Urinary bladder (tissue), 4 donors: ENCODE data around the gene STBD1. TPM values are rescaled to one million over a fixed set of nuclear protein-coding genes. Genes with fewer than 3 reads are reported as not detected.
A peak's percentile ranks its signal among the peaks of the same experiment; 100 is the strongest.
"Not testable (repeated sequence)": the region's sequence is repeated elsewhere in the genome, so short reads cannot be mapped to it uniquely, and the experiment has no call there.

Experiments
- DNase-seq: peaks from one replicate; pipeline ENCODE4 v3.0.0-alpha.2; 2015; ENCODE audit errors: extremely low spot score
- H3K27ac ChIP-seq: one replicate; pipeline ENCODE4 v1.5.1; 2013; ENCODE audit warnings: low read depth, mild to moderate bottlenecking, moderate library complexity
- H3K36me3 ChIP-seq: one replicate; pipeline ENCODE4 v1.6.1; 2013; ENCODE audit warnings: mild to moderate bottlenecking, moderate library complexity; ENCODE audit not compliant: insufficient read depth
- H3K4me1 ChIP-seq: one replicate; pipeline ENCODE4 v1.6.1; 2013; ENCODE audit warnings: mild to moderate bottlenecking, moderate library complexity; ENCODE audit not compliant: insufficient read depth
- H3K4me3 ChIP-seq: one replicate; pipeline ENCODE4 v1.5.1; 2013; ENCODE audit warnings: low read depth, low read length
- WGBS: extraction: QIAGEN DNeasy Blood & Tissue Kit; methylation state at CpG from one replicate; pipeline ENCODE4 v1.1.7; 2013; 5-methylcytosine and 5-hydroxymethylcytosine counted together
- polyA plus RNA-seq: library from polyadenylated mRNA; stranded (reverse); fragments of 200-250 nt; gene quantifications from one replicate; pipeline ENCODE4 v1.2.3, GENCODE V29; 2013
- total RNA-seq: library from RNA; depleted of rRNA; stranded (reverse); fragments of >200 nt; gene quantifications from one replicate; pipeline ENCODE4 v1.2.3, GENCODE V29; 2014
- donor health status: healthy with polysubstance abuse.
- donor health status: healthy.

The STBD1 gene
- total and polyA plus RNA-seq, 2 donors, result 9.1 to 22.5 TPM

DNA sequence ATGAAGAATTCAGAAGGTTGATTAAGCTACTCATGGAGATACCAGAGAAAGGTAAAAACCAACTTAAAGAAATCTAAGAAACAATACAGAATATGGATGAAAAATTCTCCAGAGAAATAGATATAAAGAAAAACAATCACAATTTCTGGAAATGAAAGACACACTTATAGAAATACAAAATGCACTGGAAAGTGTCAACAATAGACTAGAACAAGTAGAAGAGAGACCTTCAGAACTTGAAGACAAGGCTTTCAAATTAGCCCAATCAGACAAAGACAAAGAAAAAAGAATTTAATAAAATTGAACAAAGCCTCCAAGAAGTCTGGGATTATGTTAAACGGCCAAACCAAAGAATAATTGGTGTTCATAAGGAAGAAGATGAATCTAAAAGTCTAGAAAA lies 9.6 kb downstream of the STBD1 start:
- WGBS, result 93% methylated on average over 1 of the region's 1 CpG

DNA sequence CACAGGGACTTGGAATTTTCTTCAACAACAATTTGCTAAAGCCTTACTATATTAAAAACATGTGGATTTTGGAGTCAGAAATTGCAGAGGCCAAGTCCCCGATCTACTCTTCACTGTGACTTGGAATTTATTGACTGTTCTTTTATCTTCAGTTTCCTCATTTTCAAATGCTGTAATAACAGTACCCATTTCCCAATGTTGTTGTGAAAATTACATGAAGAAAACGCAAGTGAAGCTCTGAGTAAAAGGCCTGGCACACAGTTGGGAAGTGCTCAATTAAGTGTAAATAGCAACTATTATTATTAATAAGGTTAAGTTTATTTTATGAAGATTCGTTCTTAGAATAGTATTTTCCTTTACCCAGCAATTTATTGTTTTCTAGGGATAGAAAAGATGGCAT lies 15.7 kb downstream of the STBD1 start:
- WGBS, result 62% methylated on average over 3 of the region's 3 CpGs
- Histone ChIP-seq H3K27ac (no peak overlapping the region), H3K36me3 (no peaks in the 10 kb centered on the region), H3K4me3 (no peak overlapping the region), H3K4me1 (no peaks in the 10 kb centered on the region)
- DNase-seq, result no peak

More for the DNA sequence above, 9.6 kb downstream of the STBD1 start:
- DNase-seq, result no peak
- H3K4me3 ChIP-seq, result no peak overlapping the region
- peaks cover 2% of the 10 kb centered on the region for H3K36me3 ChIP-seq
- H3K27ac ChIP-seq, result no peak overlapping the region
- H3K4me1 ChIP-seq, result no peaks in the 10 kb centered on the region

DNA sequence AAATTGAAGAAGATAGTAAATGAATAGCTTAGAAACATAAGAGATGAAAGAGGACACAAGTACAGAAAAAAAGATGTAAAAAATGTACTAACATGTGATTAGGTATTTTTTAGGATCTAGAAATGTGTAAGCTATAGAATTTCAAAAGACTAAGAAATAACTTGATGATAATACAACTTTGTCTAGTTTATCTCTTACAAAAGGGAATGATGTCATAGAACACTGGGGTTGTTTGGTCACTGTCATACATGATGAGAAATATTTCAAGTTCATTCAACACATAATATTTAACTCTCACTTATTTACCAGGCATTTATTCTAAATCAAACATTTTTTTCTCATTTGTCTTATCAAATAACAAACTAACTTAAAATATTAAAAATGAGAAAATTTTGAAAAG lies 18.5 kb downstream of the STBD1 start:
- no peak for DNase-seq
- H3K36me3 ChIP-seq, result no peaks in the 10 kb centered on the region
- H3K27ac ChIP-seq, result no peak overlapping the region
- H3K4me1 ChIP-seq, result no peaks in the 10 kb centered on the region
- no peak overlapping the region for H3K4me3 ChIP-seq

DNA sequence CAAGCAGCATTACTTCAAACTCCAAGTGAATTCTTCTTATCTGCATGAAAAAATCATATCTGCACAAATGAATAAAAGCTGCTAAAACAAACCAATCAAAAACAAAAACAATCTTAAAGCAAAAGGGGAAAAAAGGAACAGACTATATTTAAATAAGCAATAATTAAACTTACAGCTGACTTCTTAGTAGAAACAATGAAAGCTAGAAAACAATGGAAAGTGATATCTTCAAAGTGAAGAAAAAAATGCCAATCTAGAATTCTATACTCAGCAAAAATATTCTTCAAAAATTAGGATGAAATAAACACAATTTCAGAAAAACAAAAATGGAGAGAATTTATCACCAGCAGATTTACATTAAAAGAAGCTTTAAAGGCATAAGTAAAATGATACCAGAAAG lies 20.0 kb downstream of the STBD1 start:
- Histone ChIP-seq H3K36me3 (no peaks in the 10 kb centered on the region), H3K27ac (no peak overlapping the region), H3K4me1 (no peaks in the 10 kb centered on the region), H3K4me3 (no peak overlapping the region)
- DNase-seq, result no peak

DNA sequence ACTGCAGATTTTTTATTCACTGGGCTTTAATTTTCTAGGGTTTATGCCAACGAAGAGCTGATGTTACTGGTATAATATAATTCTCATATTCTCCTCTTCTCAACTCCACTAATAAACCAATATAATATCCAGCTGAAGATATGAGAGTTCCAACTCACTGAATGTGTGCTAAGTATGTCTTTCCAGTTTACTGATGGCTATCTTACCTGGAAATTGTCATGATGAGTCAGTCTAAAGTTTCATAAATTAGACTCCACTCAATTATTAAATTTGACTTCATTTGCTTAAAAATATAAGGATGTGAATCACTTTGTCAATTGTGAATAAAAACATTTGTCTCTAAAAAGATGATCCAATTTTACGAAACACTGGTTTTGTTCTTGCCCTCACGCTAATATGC lies 28.4 kb downstream of the STBD1 start:
- no peaks in the 10 kb centered on the region for H3K4me1 ChIP-seq
- 75% methylated on average over 3 of the region's 3 CpGs for WGBS
- no peak overlapping the region for H3K4me3 ChIP-seq
- no peak for DNase-seq
- no peak overlapping the region for H3K27ac ChIP-seq
- H3K36me3 ChIP-seq, result no peaks in the 10 kb centered on the region

DNA sequence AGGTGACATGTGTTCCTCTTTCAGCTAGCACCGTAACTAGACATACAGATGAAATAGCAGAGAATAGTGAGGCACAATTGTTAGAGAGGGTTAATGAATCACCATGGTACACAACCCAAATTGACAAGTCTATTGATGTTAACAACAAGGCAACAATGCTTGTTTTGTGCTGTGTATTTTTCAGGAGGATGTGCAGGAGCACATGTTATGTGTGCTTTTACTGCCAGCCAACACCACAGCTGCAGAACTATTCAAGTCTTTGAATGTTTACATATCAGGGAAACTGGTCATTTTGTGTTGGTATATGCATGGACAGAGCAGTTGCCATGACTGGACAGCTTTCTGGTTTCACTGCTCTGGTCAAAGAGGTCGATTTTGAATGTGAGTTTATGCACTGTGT lies 32.8 kb downstream of the STBD1 start:
- no peak for DNase-seq
- Histone ChIP-seq H3K27ac (no peak overlapping the region), H3K36me3 (no peaks in the 10 kb centered on the region), H3K4me3 (no peak overlapping the region), H3K4me1 (no peaks in the 10 kb centered on the region)
- WGBS, result 63% methylated on average over 2 of the region's 2 CpGs

DNA sequence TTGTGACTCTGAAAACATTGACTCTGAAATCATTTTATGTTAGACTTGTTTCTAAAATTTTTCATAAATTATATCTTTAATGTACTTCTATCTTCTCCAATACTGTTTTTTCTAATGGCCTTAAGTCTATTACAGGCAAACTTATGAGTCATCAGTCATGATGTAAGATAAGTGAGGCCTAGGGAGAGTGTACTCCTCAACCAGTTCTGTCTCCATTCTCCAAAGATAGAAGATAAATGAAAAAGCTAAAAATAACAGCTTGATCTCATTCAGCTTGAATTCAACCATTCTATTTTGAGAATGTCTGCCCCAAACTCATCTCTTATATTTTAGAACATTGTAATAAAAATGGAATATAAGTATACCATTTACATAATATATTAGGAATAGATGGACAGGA lies 34.5 kb downstream of the STBD1 start:
- Histone ChIP-seq H3K36me3 (no peaks in the 10 kb centered on the region), H3K4me1 (no peaks in the 10 kb centered on the region), H3K27ac (no peak overlapping the region), H3K4me3 (no peak overlapping the region)
- peak; percentile 28 for DNase-seq

GRCh38 chr4:76342191-76342590 lies 35.7 kb downstream of the STBD1 start:
- Histone ChIP-seq H3K36me3 (no peaks in the 10 kb centered on the region), H3K4me3 (no peak overlapping the region), H3K27ac (no peak overlapping the region), H3K4me1 (no peaks in the 10 kb centered on the region)
- no peak for DNase-seq
- 85% methylated on average over 1 of the region's 1 CpG for WGBS

- 83% methylated on average over 2 of the region's 2 CpGs for WGBS
- H3K4me1 ChIP-seq, result no peaks in the 10 kb centered on the region
- no peaks in the 10 kb centered on the region for H3K36me3 ChIP-seq
- no peak overlapping the region for H3K27ac ChIP-seq
- no peak overlapping the region for H3K4me3 ChIP-seq
- DNase-seq, result no peak
These were observed 36.3 kb downstream of the STBD1 start for GRCh38 chr4:76342803-76343202.

DNA sequence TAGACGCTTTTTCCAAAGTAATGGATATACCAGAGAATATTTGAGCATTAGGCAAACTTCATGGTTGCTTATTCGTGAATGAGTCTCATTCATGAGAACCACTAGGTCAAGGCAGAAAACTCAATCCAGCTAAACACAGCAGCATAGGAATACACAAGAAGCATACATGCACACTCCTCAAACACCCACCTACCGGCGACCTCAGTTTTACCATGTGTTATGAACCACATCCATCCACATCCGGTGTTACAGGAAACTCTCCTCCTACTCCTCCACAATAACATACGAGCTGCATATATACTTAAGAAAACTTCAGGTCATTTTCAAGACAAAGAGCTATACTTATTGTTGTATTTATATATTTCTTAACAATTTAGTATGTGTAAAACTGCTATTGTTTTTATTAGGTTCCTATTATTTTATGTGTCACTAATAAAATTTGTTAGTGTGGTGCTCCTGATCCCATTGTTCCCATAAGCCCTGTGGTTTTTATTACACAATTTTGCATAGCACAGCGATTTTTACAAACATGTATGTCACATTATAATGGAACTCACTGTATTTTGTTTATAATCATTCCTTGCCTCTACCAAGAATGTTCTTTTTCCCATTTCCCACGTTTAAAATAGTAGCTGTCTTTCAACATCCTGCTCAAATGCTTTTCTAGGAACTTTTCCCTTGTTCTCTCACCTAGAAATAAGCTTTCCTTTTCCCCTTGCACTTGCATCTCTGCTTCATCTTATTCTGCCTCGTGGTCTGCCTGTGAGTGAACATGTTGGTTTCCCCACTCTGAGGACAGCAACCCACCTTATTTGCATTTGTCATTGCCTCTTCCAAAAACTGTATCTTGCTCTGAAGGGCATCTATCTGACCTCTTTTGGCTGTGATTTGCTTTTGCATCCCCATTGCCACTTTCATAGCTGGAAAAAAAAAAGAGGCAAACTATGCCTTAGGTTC lies 48.3 kb downstream of the STBD1 start:
- Histone ChIP-seq H3K4me3 (no peak overlapping the region), H3K36me3 (no peaks in the 10 kb centered on the region), H3K4me1 (no peaks in the 10 kb centered on the region), H3K27ac (no peak overlapping the region)
- WGBS, result 72% methylated on average over 9 of the region's 9 CpGs
- DNase-seq, result no peak

DNA sequence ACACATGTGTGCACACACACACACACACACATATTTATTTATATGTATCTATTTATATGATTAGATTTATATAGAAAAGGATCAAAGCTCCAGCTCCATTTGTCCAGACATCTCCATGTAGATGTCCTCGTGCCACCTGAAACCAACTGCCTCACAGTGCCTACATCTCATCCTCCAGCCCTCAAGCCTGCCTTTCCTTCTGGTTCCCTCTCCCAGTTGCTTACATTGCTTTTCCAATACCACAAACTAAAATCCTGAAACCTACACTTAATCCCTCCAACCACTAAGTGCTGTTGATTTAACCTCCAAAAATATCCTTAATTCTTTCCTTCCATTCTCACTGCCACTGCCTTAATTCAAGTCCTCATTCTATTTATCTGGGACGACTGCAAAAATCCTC lies 51.4 kb downstream of the STBD1 start:
- DNase-seq, result no peak
- H3K4me1 ChIP-seq, result no peaks in the 10 kb centered on the region
- no peak overlapping the region for H3K4me3 ChIP-seq
- WGBS, result 76% methylated on average over 2 of the region's 2 CpGs
- no peak overlapping the region for H3K27ac ChIP-seq
- no peaks in the 10 kb centered on the region for H3K36me3 ChIP-seq

DNA sequence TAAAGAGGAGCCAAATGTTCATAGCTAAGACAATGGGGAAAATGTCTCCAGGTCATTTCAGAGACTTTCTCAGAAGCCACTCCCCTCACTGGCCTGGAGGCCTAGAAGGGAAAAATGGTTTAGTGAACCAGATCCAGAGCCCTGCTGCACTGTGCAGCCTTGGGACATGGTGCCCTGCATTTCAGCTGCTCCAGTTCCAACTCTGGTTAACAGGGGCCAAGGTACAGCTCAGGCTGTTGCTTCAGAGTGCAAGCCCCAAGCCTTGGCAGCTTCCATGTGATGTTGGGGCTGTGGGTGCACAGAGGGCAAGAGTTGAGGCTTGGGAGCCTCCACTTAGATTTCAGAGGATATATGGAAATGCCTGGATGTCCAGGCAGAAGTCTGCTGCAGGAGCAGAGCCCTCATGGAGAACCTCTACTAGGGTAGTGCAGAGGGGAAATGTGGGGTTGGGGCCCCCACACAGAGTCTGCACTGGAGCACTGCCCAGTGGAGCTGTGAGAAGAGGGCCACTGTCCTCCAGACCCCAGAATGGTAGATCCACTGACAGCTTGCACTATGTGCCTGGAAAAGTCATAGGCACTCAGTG lies 53.4 kb downstream of the STBD1 start:
- H3K4me3 ChIP-seq, H3K27ac ChIP-seq, DNase-seq, H3K36me3 ChIP-seq, H3K4me1 ChIP-seq: not testable (repeated sequence)
